DMS 273 (cell line): ENCODE results near the gene MAGEA10.
"Not testable (repeated sequence)": the region's sequence is repeated elsewhere in the genome, so short reads cannot be mapped to it uniquely, and the experiment has no call there.

Source experiments
- DNase-seq: peaks from one replicate; lab custom pipeline; 2025; ENCODE audit not compliant: unreplicated experiment; lab: John Stamatoyannopoulos, UW

MAGEA10 gene

DNA sequence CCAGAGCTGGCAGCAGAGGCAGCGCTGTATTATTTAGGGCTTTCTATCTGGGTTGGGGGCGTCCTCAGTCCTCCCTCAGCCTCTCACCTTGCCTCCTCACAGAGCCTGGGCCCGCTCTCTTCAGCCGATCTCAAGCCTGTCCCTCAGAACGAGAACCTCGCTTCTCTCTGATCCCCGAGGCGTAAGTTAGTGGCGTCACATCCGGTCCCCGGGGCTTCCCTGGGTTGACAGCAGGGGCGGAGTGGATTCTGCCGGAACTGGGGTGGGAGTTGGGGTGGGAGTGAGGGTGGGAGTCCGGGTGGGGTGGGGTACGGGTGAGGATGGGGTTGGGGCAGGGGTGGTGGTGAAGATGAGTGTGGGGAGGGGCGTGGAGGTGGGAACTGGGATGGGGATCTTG, at the start of gene MAGEA10:
Gene MAGEA10 (minus strand): TSS at position 190 of the 397 bp plus-strand sequence. CDS start 2,957 bp downstream, outside the sequence.
- no peak for DNase-seq

DNA sequence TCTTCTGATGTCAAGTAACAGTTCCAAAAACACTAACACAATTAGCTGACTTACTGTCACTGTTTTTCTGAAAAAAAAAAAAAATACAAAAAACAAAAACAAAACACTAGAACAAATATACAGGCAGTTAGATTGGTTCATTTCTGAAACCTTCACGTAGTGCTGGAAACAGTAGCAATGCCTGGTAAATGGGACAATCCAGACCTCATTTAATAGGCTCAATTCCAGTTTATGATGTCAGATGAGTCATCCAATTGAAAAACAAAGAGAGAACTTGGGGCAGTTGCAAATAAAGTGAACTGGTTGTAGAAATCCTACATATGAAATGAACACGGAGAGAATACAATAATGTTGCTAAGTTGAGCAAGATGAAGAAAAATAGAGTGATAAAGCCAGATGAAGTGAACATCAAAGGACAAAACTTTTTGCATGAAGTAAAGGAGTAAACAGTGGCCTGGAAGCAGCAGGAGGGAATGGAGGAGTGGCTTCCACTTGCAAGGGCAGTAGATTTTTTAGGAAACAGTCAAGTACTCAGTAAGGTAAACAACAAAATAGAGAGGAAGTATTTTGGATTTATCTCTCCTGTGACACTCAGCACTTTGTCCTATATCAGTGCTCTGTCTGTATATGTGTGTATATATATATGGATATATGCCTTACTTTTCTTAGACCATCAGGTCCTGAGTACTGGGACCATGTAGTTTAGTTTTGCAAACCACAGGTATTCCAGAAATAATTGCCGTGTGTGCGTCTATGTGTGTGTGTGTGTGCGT, 39.3 kb upstream of the MAGEA10 start:
- DNase-seq: no peak

DNA sequence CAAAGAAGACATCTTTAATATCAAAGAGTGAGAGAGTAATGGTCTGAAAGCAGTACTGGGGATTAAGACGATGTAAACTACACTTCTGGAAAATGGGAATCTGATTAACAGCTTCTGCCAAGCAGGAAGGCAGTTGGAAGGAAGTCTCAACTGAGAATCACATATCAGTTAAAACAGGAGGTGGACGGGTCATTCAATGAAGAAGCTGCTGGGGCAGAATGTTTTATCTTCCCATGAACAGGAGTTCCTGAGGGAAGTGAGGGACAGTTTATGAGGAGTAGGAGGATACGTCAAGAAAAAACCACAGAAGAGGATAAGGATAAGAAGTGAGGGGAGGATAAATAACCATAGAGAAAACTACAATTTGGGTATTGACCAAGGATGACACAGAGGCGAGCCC, 38.7 kb upstream of the MAGEA10 start:
- no peak for DNase-seq

DNA sequence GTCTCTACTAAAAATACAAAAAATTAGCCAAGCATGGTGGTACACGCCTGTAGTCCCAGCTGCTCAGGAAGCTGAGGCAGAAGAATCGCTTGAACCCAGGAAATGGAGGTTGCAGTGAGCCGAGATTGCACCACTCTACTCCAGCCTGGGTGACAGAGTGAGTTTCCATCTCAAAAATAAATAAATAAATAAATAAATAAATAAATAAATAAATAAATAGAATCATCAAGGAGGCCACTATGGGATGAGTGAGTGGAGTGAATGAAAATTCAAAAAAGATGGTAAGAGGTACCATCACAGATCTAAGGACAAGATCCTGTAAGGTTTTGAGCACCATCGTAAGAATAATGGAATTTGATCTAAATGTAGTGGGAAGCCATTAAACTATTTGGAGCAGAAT, 37.5 kb upstream of the MAGEA10 start:
- DNase-seq: not testable (repeated sequence)

DNA sequence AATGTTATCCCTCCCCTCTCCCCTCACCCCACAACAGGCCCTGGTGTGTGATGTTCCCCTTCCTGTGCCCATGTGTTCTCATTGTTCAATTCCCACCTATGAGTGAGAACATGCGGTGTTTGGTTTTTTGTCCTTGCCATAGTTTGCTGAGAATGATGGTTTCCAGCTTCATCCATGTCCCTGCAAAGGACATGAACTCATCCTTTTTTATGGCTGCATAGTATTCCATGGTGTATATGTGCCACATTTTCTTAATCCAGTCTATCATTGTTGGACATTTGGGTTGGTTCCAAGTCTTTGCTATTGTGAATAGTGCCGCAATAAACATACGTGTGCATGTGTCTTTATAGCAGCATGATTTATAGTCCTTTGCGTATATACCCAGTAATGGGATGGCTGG, 35.5 kb upstream of the MAGEA10 start:
- DNase-seq: not testable (repeated sequence)

DNA sequence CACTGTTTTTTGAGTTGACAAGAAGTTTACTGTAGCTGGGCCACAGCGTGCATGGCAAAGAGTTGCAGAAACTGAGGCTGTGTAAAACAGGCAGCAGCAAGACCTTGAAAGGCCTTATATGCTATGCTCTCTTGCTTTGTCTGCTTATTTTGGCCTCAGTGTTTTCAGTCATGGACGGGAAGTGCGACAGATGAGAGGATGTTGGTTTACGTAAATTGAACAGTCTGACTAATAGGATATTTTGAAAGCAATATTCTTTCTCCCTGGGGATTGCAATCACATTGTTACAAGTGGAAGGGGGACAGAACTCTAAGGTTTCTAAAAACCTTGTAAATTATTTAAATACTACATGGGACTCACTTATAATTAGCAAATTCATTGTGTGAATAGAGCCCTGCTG, 32.2 kb upstream of the MAGEA10 start:
- DNase-seq: no peak

DNA sequence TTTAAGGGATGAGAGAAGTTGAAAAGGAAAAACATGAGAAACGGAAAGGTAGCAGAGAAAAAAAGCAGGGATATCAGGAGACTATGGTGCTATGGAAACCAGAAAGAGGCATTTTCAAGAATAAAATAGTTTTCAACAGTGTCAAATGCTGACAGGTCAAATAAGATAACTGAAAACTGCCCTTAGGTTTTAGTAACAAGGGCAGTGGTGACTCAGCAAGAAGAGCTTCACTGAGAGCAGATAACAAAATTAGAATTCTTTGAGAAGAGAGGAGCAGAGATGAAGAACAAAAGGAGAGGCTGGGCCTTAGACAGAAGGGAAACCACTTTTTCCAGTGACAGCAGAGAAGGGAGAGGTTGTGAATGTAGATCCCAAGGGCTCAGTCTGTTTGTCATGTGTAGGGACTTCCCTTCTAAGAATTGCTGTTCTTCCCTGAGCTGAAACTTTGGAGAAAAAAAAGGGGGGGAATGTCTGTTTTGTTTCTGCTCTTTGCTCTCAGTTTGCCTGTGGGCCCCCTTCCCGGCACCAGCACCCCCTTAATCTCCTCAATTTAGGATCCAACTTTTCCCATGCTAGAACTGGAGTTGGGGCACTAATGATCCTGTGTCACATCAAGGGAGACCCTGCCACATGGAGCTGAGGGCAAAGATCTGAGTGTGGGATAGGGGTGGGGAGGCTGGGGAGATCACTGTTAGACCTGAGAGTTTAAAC, 26.8 kb upstream of the MAGEA10 start:
- DNase-seq: no peak

DNA sequence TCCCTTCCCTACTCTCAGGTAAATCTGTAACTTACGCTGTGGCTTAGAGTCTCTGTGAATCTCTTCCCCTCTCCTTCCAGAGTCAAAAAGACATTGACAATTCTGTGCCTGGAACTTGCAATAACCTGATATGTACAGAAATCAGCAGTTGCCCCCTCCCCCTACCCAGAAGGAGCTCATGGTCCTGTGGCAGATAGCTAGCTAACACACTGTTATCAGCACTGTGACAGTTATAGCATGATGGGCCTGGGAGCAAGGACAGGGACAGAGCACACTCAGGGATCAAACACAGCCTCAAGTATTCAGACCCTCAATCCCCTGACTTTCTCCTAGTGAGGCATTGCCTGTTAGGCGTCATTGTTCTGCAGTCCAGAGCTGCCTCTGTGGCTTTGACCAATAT, 18.7 kb upstream of the MAGEA10 start:
- DNase-seq: no peak

DNA sequence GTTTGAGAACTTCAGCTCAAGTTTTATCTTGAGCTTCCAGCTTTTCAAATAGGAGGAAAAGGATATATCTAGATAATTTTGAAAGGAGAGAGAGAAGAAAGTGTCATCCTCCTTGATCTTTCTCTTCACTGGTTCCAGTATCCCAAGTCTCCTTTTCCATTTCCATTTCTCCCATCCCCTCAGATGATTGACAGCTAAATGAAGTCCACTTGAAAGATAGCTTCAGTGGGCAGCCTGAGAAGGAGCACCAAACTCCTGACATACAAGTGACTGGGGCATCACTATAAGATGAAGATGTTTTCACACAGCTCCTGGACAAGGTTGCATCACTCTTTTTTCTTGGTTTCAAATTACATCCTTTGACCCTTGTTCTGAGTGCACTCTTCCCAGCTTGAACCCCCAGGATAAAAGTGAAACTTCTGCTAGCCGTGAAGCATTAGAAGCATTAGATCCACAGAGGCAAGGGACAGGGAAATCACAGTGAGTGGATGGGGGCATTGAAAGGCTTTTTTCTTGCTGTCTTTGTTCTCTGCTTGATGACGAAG, 17.5 kb upstream of the MAGEA10 start:
- DNase-seq: no peak

DNA sequence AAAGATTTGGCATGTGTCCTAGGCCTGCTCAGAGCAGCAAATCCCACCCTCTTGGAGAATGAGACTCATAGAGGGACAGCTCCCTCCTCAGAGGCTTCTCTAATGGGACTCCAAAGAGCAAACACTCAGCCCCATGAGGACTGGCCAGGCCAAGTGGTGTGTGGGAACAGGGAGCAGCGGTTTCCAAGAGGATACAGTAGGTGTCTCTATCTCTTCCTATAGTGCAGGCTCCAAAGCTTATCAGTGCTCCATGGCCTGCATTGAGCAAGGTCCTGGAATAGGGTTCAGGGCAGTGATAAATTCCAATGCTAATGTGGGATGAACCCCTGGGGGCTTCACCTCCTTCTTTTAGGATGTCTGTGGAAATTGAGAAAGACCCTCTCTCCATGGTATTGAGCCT, 15.7 kb upstream of the MAGEA10 start:
- DNase-seq: no peak

DNA sequence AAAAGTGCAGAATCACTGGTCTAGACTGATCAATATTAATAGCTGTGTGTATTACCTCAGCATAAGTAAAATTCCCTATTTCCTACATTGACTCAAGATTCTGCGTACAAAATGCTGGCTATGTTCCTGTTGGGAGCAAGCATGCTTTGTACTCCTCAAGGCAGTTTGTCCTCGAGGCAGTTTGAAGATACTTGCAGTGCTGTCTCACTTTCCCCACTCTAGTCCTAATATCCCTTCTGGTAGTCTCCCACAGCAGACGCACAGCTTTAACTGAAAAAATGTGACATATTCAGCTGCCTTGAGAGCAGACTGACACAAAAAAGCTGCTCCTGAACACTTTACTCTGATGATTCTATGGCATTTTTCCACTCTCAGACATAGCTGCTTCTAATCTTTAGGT, 12.9 kb upstream of the MAGEA10 start:
- DNase-seq: no peak

DNA sequence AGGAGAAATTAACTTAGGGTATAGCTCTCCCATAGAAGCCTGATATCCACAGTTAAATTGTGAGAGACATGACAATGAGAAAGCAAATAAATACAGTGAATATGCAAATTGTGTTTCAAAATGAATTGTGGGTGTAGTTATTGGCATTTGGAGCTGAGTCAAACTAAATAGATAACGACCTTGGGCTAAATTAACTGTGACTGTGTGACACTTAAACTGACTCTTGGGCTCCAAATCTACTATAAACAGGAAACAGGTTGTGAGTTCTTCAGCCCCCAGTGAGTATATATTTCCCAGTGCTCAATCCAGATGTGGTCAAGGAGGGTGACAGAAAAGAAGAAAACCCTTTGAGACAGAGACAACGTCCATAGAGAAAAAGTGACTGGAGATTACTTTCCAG, 11.3 kb upstream of the MAGEA10 start:
- DNase-seq: no peak

DNA sequence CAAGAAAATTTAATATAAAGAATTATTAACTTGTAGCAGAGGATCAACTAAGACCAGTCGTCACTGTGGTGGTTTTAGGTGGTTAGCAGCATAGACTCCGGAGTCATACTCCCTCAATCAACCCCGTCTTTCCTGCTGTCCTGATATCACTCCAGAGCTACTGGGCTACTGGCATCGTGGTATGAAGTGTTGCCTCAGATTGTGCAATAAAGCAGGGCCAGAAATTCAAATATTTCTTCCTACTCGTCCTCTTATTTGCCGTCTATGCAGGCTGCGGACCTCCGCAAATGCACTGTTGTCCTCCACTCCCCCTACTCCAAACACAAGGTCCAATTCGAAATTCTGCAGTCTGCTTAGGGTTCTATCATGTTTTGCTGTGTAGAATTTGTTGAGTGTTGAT, 1.2 kb upstream of the MAGEA10 start:
- no peak for DNase-seq

DNA sequence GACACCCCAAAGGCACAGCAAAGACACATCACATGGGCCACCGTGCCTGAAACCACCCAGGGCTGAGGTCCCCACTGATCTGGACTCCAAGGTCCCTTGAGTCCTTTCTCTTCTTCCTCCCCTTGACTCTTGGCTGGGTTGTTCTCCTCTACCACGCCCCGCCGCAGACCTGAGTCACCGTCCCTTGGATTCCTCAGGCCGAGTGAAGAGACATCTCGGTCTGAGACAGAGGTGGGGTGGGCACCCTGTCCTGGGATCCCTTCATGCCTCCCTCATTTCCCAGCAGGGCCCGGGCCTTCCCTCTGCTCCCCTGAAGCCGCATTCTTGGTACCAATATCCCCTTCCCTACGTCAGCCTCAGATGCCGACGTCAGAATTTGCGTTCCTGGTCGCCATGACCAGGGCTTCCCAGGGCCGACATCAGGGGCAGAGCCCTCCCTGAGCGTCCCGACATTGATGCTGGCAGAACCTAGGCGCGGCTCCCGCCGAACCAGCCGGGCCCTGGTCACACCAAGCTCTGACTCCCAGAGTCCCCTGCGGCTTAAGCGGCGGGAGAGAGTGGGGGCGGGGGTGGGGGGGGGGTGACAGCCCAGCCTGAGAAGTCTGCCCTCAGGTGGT, 498 bp downstream of the MAGEA10 start:
- DNase-seq: no peak

DNA sequence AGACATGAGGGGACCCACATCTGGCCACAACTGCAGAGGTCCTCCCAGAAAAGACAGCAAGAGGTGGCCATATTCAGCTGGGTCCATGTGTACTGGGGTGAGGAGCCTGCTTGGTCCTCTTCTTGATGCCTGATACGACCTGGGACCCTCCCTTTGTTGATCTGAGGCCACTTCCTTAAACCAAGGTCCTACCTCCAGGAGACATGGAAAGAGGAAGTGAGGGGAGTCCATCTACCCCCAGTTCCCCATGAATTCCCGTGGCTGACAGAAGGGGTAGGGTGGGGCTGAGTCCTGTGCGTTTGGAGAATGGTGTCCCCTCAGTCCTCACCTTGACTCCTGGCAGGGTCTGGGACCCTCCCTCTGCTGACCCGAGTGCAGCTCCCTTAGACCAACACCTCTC, 2.1 kb downstream of the MAGEA10 start:
- DNase-seq: no peak

DNA sequence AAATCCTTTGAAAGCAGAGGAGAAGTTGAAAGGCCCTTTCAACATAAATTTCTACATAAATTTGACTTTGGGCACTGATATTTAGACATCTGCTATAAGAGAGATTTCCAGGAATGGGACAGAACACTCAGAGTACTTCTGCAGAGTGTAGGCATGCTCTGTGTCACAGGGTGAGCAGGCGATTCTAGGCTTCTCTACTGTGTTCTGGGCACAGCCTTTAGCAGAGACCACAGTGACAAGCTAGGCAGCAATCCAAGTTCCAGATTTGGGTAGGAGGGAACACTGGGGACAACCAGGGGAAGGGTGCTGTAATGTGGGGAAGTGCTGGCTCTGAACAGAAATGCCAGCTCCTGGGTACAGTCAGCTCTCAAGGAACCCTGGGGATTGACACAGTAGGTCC, 6.9 kb downstream of the MAGEA10 start:
- DNase-seq: no peak

DNA sequence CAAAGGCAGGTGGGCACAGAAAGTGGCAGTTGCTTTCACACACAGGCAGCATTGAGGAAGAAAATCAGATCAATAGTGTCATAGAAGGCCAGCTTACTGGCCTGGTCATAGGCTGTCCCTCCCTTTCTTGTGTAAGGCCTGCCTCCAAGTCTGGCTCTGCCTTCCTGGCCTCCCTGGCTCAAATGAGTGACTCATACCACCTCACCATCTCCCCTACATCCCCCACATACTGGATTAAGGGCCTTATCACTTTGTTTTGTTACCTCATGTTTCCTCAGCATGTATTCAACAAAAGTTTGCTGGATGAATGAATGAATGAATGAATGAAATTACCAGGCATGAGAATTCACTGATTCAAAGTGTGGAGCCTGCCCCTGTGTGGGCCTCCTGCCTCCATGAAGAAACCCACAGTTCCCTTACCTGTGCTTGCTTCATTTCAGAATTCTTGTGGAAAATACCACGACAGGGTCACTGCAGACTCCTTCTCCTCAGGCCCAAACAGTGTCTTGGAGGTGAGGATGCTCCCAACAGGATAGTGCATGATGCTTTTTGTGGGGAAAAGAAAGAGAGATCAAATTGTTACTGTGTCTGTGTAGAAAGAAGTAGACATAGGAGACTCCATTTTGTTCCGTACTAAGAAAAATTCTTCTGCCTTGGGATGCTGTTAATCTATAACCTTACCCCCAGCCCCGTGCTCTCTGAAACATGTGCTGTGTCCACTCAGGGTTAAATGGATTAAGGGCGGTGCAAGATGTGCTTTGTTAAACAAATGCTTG, 9.1 kb downstream of the MAGEA10 start:
- DNase-seq: not testable (repeated sequence)

DNA sequence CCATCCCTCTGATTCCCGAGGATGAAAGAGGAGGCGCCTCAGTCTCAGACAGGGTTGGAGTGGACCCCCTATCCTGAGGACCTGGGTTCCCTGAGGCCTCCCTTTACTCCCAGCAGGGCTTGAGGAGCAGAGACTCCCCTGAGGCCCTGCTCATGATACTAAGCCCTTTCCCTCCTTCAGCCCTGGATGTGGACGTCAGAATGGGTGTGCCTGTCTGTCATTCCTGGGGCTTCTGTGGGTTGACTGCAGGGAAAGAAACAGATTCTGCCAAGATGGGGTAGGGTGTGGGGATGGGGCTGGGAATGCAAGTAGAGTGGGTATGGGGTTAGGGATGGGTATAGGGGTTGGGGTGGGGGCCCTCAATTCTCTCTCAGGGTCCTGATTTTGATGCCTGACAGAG, 21.1 kb downstream of the MAGEA10 start:
- no peak for DNase-seq

DNA sequence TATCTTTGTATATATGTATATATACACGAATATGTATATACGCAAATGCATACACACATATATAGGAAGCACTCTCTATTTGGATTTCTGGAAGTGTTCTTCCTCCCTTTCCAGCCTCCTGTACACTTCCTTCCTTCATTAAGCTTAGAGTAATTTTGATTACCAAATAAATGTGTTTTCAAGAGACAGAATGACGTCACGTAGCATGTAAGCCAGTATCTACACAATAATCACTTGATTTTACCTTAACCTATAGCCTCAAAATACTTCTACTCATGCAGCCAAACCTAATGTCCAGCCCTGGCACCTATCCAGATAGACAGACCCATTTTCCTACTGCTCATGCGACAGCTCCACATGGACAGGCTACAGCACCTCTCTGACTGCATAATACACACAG, 29.9 kb downstream of the MAGEA10 start:
- DNase-seq: no peak

DNA sequence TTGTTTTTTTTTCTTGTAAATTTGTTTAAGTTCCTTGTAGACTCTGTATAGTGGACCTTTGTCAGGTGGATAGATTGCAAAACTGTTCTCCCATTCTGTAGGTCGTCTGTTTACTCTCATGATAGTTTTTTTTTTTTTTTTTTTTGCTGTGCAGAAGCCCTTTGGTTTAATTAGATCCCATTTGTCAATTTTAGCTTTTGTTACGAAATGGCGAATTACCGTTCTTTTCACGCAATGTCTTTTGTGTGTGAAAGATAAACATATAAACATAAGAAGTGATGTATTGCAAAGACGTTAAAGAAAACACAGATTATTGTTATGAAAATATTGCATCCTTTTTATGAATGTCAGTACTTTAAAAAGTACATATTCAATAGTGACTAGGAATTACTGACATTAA, 34.5 kb downstream of the MAGEA10 start:
- no peak for DNase-seq

DNA sequence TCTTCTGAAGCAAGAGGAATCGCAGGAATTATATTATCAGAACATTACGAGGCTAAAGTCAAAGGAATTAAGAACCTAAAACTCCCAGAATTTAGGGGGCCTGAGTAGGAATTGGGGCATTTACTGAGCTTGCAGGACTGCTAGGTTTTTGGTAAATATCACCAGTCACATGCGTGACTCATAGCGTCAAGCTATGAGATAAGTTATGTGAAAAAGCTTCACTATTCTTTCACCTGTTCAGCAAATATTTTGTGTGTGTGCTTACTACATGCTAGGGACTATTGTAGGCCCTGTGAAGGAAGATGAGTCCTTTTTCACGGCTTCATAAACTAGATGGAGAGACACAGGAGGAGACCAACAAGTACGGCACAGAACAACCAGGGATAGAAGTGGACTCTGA, 52.2 kb downstream of the MAGEA10 start:
- DNase-seq: no peak
